ENCODE results near the gene BLTP1.

Gene BLTP1

GRCh38 chr4:122118243-122118642, 33.9 kb upstream of the BLTP1 start:
- TF ChIP-seq SIN3A (IDR thresholded peaks at IDR 0.05; ENCODE audit: borderline replicate concordance, insufficient read depth, low read length) (no peak), TAF1 (IDR thresholded peaks at IDR 0.05; ENCODE audit: borderline replicate concordance, insufficient read depth, low read length) (no peak), FOXP2 (optimal IDR thresholded peaks at IDR 0.05; ENCODE audit: borderline replicate concordance, extremely low read depth, extremely low read length, insufficient read depth) (no peak), POLR2AphosphoS5 (IDR thresholded peaks at IDR 0.05; ENCODE audit: low read depth, low read length) (no peak), REST (IDR thresholded peaks at IDR 0.05; ENCODE audit: insufficient read depth in 1 of 2, low read depth in 2 of 2, low read length in 2 of 2) (no peak)

- TF ChIP-seq POLR2AphosphoS5 (IDR thresholded peaks at IDR 0.05; ENCODE audit: low read depth, low read length) (no peak), TAF1 (IDR thresholded peaks at IDR 0.05; ENCODE audit: borderline replicate concordance, insufficient read depth, low read length) (no peak), SIN3A (IDR thresholded peaks at IDR 0.05; ENCODE audit: borderline replicate concordance, insufficient read depth, low read length) (no peak), FOXP2 (optimal IDR thresholded peaks at IDR 0.05; ENCODE audit: borderline replicate concordance, extremely low read depth, extremely low read length, insufficient read depth) (no peak), REST (IDR thresholded peaks at IDR 0.05; ENCODE audit: insufficient read depth in 1 of 2, low read depth in 2 of 2, low read length in 2 of 2) (no peak)
Observed at GRCh38 chr4:122119739-122120138, 32.4 kb upstream of the BLTP1 start.

GRCh38 chr4:122121593-122121992, 30.5 kb upstream of the BLTP1 start:
- TF ChIP-seq SIN3A (IDR thresholded peaks at IDR 0.05; ENCODE audit: borderline replicate concordance, insufficient read depth, low read length) (no peak), REST (IDR thresholded peaks at IDR 0.05; ENCODE audit: insufficient read depth in 1 of 2, low read depth in 2 of 2, low read length in 2 of 2) (no peak), FOXP2 (optimal IDR thresholded peaks at IDR 0.05; ENCODE audit: borderline replicate concordance, extremely low read depth, extremely low read length, insufficient read depth) (no peak), POLR2AphosphoS5 (IDR thresholded peaks at IDR 0.05; ENCODE audit: low read depth, low read length) (no peak), TAF1 (IDR thresholded peaks at IDR 0.05; ENCODE audit: borderline replicate concordance, insufficient read depth, low read length) (no peak)

- TF ChIP-seq FOXP2 (optimal IDR thresholded peaks at IDR 0.05; ENCODE audit: borderline replicate concordance, extremely low read depth, extremely low read length, insufficient read depth) (no peak), TAF1 (IDR thresholded peaks at IDR 0.05; ENCODE audit: borderline replicate concordance, insufficient read depth, low read length) (no peak), REST (IDR thresholded peaks at IDR 0.05; ENCODE audit: insufficient read depth in 1 of 2, low read depth in 2 of 2, low read length in 2 of 2) (no peak)
Observed at GRCh38 chr4:122122083-122122482, 30.0 kb upstream of the BLTP1 start.

- TF ChIP-seq FOXP2 (optimal IDR thresholded peaks at IDR 0.05; ENCODE audit: borderline replicate concordance, extremely low read depth, extremely low read length, insufficient read depth) (no peak), POLR2AphosphoS5 (IDR thresholded peaks at IDR 0.05; ENCODE audit: low read depth, low read length) (no peak), SIN3A (IDR thresholded peaks at IDR 0.05; ENCODE audit: borderline replicate concordance, insufficient read depth, low read length) (no peak), REST (IDR thresholded peaks at IDR 0.05; ENCODE audit: insufficient read depth in 1 of 2, low read depth in 2 of 2, low read length in 2 of 2) (no peak), TAF1 (IDR thresholded peaks at IDR 0.05; ENCODE audit: borderline replicate concordance, insufficient read depth, low read length) (no peak)
Observed at GRCh38 chr4:122129061-122129460, 23.1 kb upstream of the BLTP1 start.
